Measurements from ENCODE around the gene C21orf58. TPM values are rescaled to one million over a fixed set of nuclear protein-coding genes. Genes with fewer than 3 reads are reported as not detected.

Gene C21orf58
- polyA plus RNA-seq, 1 of the 3 experiments (the other 2 are of a cell fraction): 9.7 TPM

GRCh38 chr21:46320331-46320801, 3.3 kb downstream of the C21orf58 start:
- no peaks in the 10 kb centered on the region for H3K27me3 ChIP-seq (ENCODE audit: insufficient read depth)
- ChIA-PET POLR2A (no interaction called here), CTCF (no interaction called here)
- no peak overlapping the region for H2AFZ ChIP-seq (ENCODE audit: low read depth)
- WGBS (ENCODE audit: low lambda C conversion rate): 75% methylated on average over 4 of the region's 4 CpGs
- no peak overlapping the region for H3K4me3 ChIP-seq (ENCODE audit: low read depth in 2 of 2, low read length in 1 of 2)
- peaks cover 8 to 40% of the 10 kb centered on the region in 2 experiments; a peak in 2 of 4 replicates for H3K4me1 ChIP-seq (ENCODE audit: control insufficient read depth in 1 of 2, insufficient read depth in 2 of 2, low read depth in 1 of 2, low read length in 1 of 2)
- peak overlapping the region; percentile 100; the same call in 1 of the 2 replicates for H3K4me2 ChIP-seq
- H3K9me3 ChIP-seq: no peaks in the 10 kb centered on the region
- peak overlapping the region in 1 of 2 experiments; percentile 17; a peak in 1 of 4 replicates for H3K27ac ChIP-seq (ENCODE audit: low read depth in 2 of 2, low read length in 1 of 2)
- no peak for DNase-seq
- H3K9me2 ChIP-seq: no peaks in the 10 kb centered on the region
- TF ChIP-seq, protein P1, sequence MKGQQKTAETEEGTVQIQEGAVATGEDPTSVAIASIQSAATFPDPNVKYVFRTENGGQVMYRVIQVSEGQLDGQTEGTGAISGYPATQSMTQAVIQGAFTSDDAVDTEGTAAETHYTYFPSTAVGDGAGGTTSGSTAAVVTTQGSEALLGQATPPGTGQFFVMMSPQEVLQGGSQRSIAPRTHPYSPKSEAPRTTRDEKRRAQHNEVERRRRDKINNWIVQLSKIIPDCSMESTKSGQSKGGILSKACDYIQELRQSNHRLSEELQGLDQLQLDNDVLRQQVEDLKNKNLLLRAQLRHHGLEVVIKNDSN (IDR thresholded peaks at IDR 0.05; ENCODE audit: borderline replicate concordance, low read depth): no peak
- no peak for TF ChIP-seq USF2 (IDR thresholded peaks at IDR 0.05; ENCODE audit: borderline replicate concordance, low read depth, low read length)
- no peak for TF ChIP-seq NRF1 (IDR thresholded peaks at IDR 0.05; ENCODE audit: low read depth, low read length)
- H3K9ac ChIP-seq: no peak overlapping the region
- H3K79me2 ChIP-seq (ENCODE audit: insufficient read depth): peaks cover 47% of the 10 kb centered on the region
- peaks cover 8% of the 10 kb centered on the region; the same call in 1 of the 2 replicates for H4K20me1 ChIP-seq (ENCODE audit: insufficient read depth)
- H3K36me3 ChIP-seq (replicated peaks in 1 of 2; ENCODE audit: control insufficient read depth in 1 of 2, insufficient read depth in 2 of 2, low read length in 1 of 2): peaks cover 2 to 3% of the 10 kb centered on the region in 2 experiments
- H3F3A ChIP-seq (replicated peaks; ENCODE audit: insufficient read depth): peaks cover 9% of the 10 kb centered on the region

- Histone ChIP-seq H3K27ac (ENCODE audit: low read depth in 2 of 2, low read length in 1 of 2) (peak overlapping the region in 1 of 2 experiments; percentile 25; a peak in 1 of 4 replicates), H3K36me3 (replicated peaks in 1 of 2; ENCODE audit: control insufficient read depth in 1 of 2, insufficient read depth in 2 of 2, low read length in 1 of 2) (peaks cover 2 to 3% of the 10 kb centered on the region in 2 experiments), H3K9me3 (no peaks in the 10 kb centered on the region), H4K20me1 (ENCODE audit: insufficient read depth) (peaks cover 8% of the 10 kb centered on the region; the same call in 1 of the 2 replicates), H3K27me3 (ENCODE audit: insufficient read depth) (no peaks in the 10 kb centered on the region), H3K79me2 (ENCODE audit: insufficient read depth) (peaks cover 47% of the 10 kb centered on the region), H3K4me1 (ENCODE audit: control insufficient read depth in 1 of 2, insufficient read depth in 2 of 2, low read depth in 1 of 2, low read length in 1 of 2) (peaks cover 8 to 40% of the 10 kb centered on the region in 2 experiments; a peak in 2 of 4 replicates), H2AFZ (ENCODE audit: low read depth) (no peak overlapping the region), H3K9me2 (no peaks in the 10 kb centered on the region), H3F3A (replicated peaks; ENCODE audit: insufficient read depth) (peaks cover 3% of the 10 kb centered on the region), H3K4me3 (ENCODE audit: low read depth in 2 of 2, low read length in 1 of 2) (no peak overlapping the region), H3K9ac (no peak overlapping the region), H3K4me2 (no peak overlapping the region)
- TF ChIP-seq RAD21 (IDR thresholded peaks at IDR 0.05; ENCODE audit: low read length) (no peak), USF2 (IDR thresholded peaks at IDR 0.05; ENCODE audit: borderline replicate concordance, low read depth, low read length) (no peak), TAF1 (IDR thresholded peaks at IDR 0.05; ENCODE audit: borderline replicate concordance, low read depth, low read length) (no peak), FOXJ3 (CRISPR knock-in tag; IDR thresholded peaks at IDR 0.05) (no peak), GATA2 (CRISPR knock-in tag; IDR thresholded peaks at IDR 0.05) (no peak), SMC3 (IDR thresholded peaks at IDR 0.05; ENCODE audit: low read depth, low read length) (no peak), CHD2 (IDR thresholded peaks at IDR 0.05; ENCODE audit: low read length, partially characterized antibody) (no peak), TEAD4 (IDR thresholded peaks at IDR 0.05; ENCODE audit: borderline replicate concordance, insufficient read depth) (no peak), FOSL2 (IDR thresholded peaks at IDR 0.05; ENCODE audit: borderline replicate concordance, low read depth) (no peak), SIN3A (IDR thresholded peaks at IDR 0.05; ENCODE audit: borderline replicate concordance, low read depth, low read length) (no peak), YY1 (IDR thresholded peaks at IDR 0.05; ENCODE audit: low read depth) (no peak), MEF2A (IDR thresholded peaks at IDR 0.05; ENCODE audit: borderline replicate concordance, low read depth) (no peak), FOXM1 (IDR thresholded peaks at IDR 0.05; ENCODE audit: low read depth) (no peak), GABPA (IDR thresholded peaks at IDR 0.05; ENCODE audit: low read depth) (no peak)
- TF ChIP-seq, protein P2, sequence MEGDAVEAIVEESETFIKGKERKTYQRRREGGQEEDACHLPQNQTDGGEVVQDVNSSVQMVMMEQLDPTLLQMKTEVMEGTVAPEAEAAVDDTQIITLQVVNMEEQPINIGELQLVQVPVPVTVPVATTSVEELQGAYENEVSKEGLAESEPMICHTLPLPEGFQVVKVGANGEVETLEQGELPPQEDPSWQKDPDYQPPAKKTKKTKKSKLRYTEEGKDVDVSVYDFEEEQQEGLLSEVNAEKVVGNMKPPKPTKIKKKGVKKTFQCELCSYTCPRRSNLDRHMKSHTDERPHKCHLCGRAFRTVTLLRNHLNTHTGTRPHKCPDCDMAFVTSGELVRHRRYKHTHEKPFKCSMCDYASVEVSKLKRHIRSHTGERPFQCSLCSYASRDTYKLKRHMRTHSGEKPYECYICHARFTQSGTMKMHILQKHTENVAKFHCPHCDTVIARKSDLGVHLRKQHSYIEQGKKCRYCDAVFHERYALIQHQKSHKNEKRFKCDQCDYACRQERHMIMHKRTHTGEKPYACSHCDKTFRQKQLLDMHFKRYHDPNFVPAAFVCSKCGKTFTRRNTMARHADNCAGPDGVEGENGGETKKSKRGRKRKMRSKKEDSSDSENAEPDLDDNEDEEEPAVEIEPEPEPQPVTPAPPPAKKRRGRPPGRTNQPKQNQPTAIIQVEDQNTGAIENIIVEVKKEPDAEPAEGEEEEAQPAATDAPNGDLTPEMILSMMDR (IDR thresholded peaks at IDR 0.05): no peak
- TF ChIP-seq, protein P1 (IDR thresholded peaks at IDR 0.05; ENCODE audit: borderline replicate concordance, low read depth): no peak
- TF ChIP-seq, protein P3, sequence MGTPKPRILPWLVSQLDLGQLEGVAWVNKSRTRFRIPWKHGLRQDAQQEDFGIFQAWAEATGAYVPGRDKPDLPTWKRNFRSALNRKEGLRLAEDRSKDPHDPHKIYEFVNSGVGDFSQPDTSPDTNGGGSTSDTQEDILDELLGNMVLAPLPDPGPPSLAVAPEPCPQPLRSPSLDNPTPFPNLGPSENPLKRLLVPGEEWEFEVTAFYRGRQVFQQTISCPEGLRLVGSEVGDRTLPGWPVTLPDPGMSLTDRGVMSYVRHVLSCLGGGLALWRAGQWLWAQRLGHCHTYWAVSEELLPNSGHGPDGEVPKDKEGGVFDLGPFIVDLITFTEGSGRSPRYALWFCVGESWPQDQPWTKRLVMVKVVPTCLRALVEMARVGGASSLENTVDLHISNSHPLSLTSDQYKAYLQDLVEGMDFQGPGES (IDR thresholded peaks at IDR 0.05; ENCODE audit: low read depth, low read length): no peak
- TF ChIP-seq, protein P4, sequence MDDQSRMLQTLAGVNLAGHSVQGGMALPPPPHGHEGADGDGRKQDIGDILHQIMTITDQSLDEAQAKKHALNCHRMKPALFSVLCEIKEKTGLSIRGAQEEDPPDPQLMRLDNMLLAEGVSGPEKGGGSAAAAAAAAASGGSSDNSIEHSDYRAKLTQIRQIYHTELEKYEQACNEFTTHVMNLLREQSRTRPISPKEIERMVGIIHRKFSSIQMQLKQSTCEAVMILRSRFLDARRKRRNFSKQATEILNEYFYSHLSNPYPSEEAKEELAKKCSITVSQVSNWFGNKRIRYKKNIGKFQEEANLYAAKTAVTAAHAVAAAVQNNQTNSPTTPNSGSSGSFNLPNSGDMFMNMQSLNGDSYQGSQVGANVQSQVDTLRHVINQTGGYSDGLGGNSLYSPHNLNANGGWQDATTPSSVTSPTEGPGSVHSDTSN (IDR thresholded peaks at IDR 0.05): no peak
- 98% methylated on average over 4 of the region's 7 CpGs for WGBS (ENCODE audit: low lambda C conversion rate)
- POLR2A ChIA-PET: interaction anchor here (0.6 kb wide), 1 partner anchor 64 kb away, joined by 3 read pairs; no protein-coding TSS in a partner anchor
- CTCF ChIA-PET: no interaction called here
- no peak for DNase-seq
Measured at GRCh38 chr21:46319186-46319585, 4.5 kb downstream of the C21orf58 start.
